Measurements from ENCODE around the gene SULT1C4. TPM values are rescaled to one million over a fixed set of nuclear protein-coding genes. Genes with fewer than 3 reads are reported as not detected.
"Not testable (repeated sequence)": the region's sequence is repeated elsewhere in the genome, so short reads cannot be mapped to it uniquely, and the experiment has no call there.

The SULT1C4 gene
- not detected in 2 replicates for total RNA-seq

- intact Hi-C loops (cut with micrococcal nuclease), result no loop called here
Observed at GRCh38 chr2:108377815-108378630, at the start of gene SULT1C4. Gene SULT1C4, plus strand, starts transcription at chr2:108377954. Its CDS starts 384 bp downstream, at chr2:108378338.

GRCh38 chr2:108329771-108330170 is 48.0 kb upstream of the SULT1C4 start:
- Mint-ChIP-seq H3K36me3 (ENCODE audit: low read depth) (no peaks in the 10 kb centered on the region), H3K4me1 (ENCODE audit: low read depth) (no peaks in the 10 kb centered on the region), H3K27ac (no peak overlapping the region), H3K27me3 (ENCODE audit: low read depth) (peaks cover 1% of the 10 kb centered on the region), H3K4me3 (ENCODE audit: low read depth) (no peak overlapping the region), H3K9me3 (no peaks in the 10 kb centered on the region)
- no peak for DNase-seq (ENCODE audit: low spot score)
- intact Hi-C loops (cut with micrococcal nuclease), result no loop called here

More at GRCh38 chr2:108377815-108378630, at the start of gene SULT1C4:
- Mint-ChIP-seq H3K4me3 (ENCODE audit: low read depth) (no peak within 1 kb of the TSS), H3K36me3 (ENCODE audit: low read depth) (no peaks in the 10 kb centered on the region), H3K4me1 (ENCODE audit: low read depth) (peaks cover 6% of the 10 kb centered on the region), H3K27me3 (ENCODE audit: low read depth) (peaks cover 7% of the 10 kb centered on the region), H3K9me3 (no peaks in the 10 kb centered on the region), H3K27ac (no peak within 1 kb of the TSS)
- no peak for DNase-seq (ENCODE audit: low spot score)

GRCh38 chr2:108330979-108331378 is 46.8 kb upstream of the SULT1C4 start:
- no peaks in the 10 kb centered on the region for H3K9me3 Mint-ChIP-seq
- no peaks in the 10 kb centered on the region for H3K36me3 Mint-ChIP-seq (ENCODE audit: low read depth)
- intact Hi-C loops (cut with micrococcal nuclease), result no loop called here
- no peaks in the 10 kb centered on the region for H3K4me1 Mint-ChIP-seq (ENCODE audit: low read depth)
- H3K27me3 Mint-ChIP-seq (ENCODE audit: low read depth), result peaks cover 3% of the 10 kb centered on the region
- no peak overlapping the region for H3K4me3 Mint-ChIP-seq (ENCODE audit: low read depth)
- H3K27ac Mint-ChIP-seq, result no peak overlapping the region
- DNase-seq (ENCODE audit: low spot score), result no peak

GRCh38 chr2:108345951-108346350 is 31.8 kb upstream of the SULT1C4 start:
- intact Hi-C loops (cut with micrococcal nuclease), result no loop called here
- Mint-ChIP-seq H3K4me3 (ENCODE audit: low read depth) (no peak overlapping the region), H3K27ac (no peak overlapping the region), H3K27me3 (ENCODE audit: low read depth) (peaks cover 15% of the 10 kb centered on the region), H3K36me3 (ENCODE audit: low read depth) (no peaks in the 10 kb centered on the region), H3K4me1 (ENCODE audit: low read depth) (no peaks in the 10 kb centered on the region), H3K9me3 (no peaks in the 10 kb centered on the region)
- DNase-seq (ENCODE audit: low spot score), result no peak

- intact Hi-C loops (cut with micrococcal nuclease), result no loop called here
- Mint-ChIP-seq H3K4me3 (ENCODE audit: low read depth) (no peak overlapping the region), H3K9me3 (no peaks in the 10 kb centered on the region), H3K36me3 (ENCODE audit: low read depth) (no peaks in the 10 kb centered on the region), H3K27me3 (ENCODE audit: low read depth) (peaks cover 10% of the 10 kb centered on the region), H3K4me1 (ENCODE audit: low read depth) (no peaks in the 10 kb centered on the region), H3K27ac (no peak overlapping the region)
- no peak for DNase-seq (ENCODE audit: low spot score)
Observed at GRCh38 chr2:108346827-108347226, 30.9 kb upstream of the SULT1C4 start.

GRCh38 chr2:108347786-108348185 is 30.0 kb upstream of the SULT1C4 start:
- no peaks in the 10 kb centered on the region for H3K4me1 Mint-ChIP-seq (ENCODE audit: low read depth)
- intact Hi-C loops (cut with micrococcal nuclease), result no loop called here
- H3K36me3 Mint-ChIP-seq (ENCODE audit: low read depth), result no peaks in the 10 kb centered on the region
- no peaks in the 10 kb centered on the region for H3K9me3 Mint-ChIP-seq
- no peak overlapping the region for H3K4me3 Mint-ChIP-seq (ENCODE audit: low read depth)
- DNase-seq (ENCODE audit: low spot score), result no peak
- H3K27ac Mint-ChIP-seq, result no peak overlapping the region
- peaks cover 9% of the 10 kb centered on the region for H3K27me3 Mint-ChIP-seq (ENCODE audit: low read depth)

GRCh38 chr2:108348816-108349570 is 28.8 kb upstream of the SULT1C4 start:
- H3K27me3 Mint-ChIP-seq (ENCODE audit: low read depth), result peaks cover 7% of the 10 kb centered on the region
- H3K36me3 Mint-ChIP-seq (ENCODE audit: low read depth), result no peaks in the 10 kb centered on the region
- no peak for DNase-seq (ENCODE audit: low spot score)
- no peak overlapping the region for H3K27ac Mint-ChIP-seq
- intact Hi-C loops (cut with micrococcal nuclease), result no loop called here
- no peaks in the 10 kb centered on the region for H3K9me3 Mint-ChIP-seq
- H3K4me1 Mint-ChIP-seq (ENCODE audit: low read depth), result no peaks in the 10 kb centered on the region
- no peak overlapping the region for H3K4me3 Mint-ChIP-seq (ENCODE audit: low read depth)

- H3K27me3 Mint-ChIP-seq (ENCODE audit: low read depth), result peaks cover 7% of the 10 kb centered on the region
- H3K4me1 Mint-ChIP-seq (ENCODE audit: low read depth), result no peaks in the 10 kb centered on the region
- no peaks in the 10 kb centered on the region for H3K36me3 Mint-ChIP-seq (ENCODE audit: low read depth)
Observed at GRCh38 chr2:108349571-108349928, 28.2 kb upstream of the SULT1C4 start.

GRCh38 chr2:108351889-108352288 is 25.9 kb upstream of the SULT1C4 start:
- H3K27ac Mint-ChIP-seq, result no peak overlapping the region
- intact Hi-C loops (cut with micrococcal nuclease), result no loop called here
- H3K4me1 Mint-ChIP-seq (ENCODE audit: low read depth), result no peaks in the 10 kb centered on the region
- H3K27me3 Mint-ChIP-seq (ENCODE audit: low read depth), result peaks cover 10% of the 10 kb centered on the region
- H3K4me3 Mint-ChIP-seq (ENCODE audit: low read depth), result no peak overlapping the region
- no peak for DNase-seq (ENCODE audit: low spot score)
- no peaks in the 10 kb centered on the region for H3K9me3 Mint-ChIP-seq
- H3K36me3 Mint-ChIP-seq (ENCODE audit: low read depth), result no peaks in the 10 kb centered on the region

More at GRCh38 chr2:108349571-108349928, 28.2 kb upstream of the SULT1C4 start:
- DNase-seq (ENCODE audit: low spot score), result no peak
- intact Hi-C loops (cut with micrococcal nuclease), result no loop called here
- Mint-ChIP-seq H3K9me3 (no peaks in the 10 kb centered on the region), H3K27ac (no peak overlapping the region), H3K4me3 (ENCODE audit: low read depth) (no peak overlapping the region)

- DNase-seq (ENCODE audit: low spot score), result no peak
- Mint-ChIP-seq H3K4me1 (ENCODE audit: low read depth) (peaks cover under 1% of the 10 kb centered on the region), H3K27ac (no peak overlapping the region), H3K27me3 (ENCODE audit: low read depth) (peaks cover 12% of the 10 kb centered on the region), H3K4me3 (ENCODE audit: low read depth) (no peak overlapping the region), H3K36me3 (ENCODE audit: low read depth) (no peaks in the 10 kb centered on the region), H3K9me3 (no peaks in the 10 kb centered on the region)
- intact Hi-C loops (cut with micrococcal nuclease), result no loop called here
Observed at GRCh38 chr2:108354136-108354535, 23.6 kb upstream of the SULT1C4 start.

GRCh38 chr2:108355906-108356734 is 21.6 kb upstream of the SULT1C4 start:
- Mint-ChIP-seq H3K9me3 (no peaks in the 10 kb centered on the region), H3K4me1 (ENCODE audit: low read depth) (peaks cover 4% of the 10 kb centered on the region), H3K4me3 (ENCODE audit: low read depth) (no peak overlapping the region), H3K27me3 (ENCODE audit: low read depth) (peaks cover 12% of the 10 kb centered on the region), H3K27ac (no peak overlapping the region), H3K36me3 (ENCODE audit: low read depth) (no peaks in the 10 kb centered on the region)
- intact Hi-C loops (cut with micrococcal nuclease), result no loop called here
- DNase-seq (ENCODE audit: low spot score), result no peak

GRCh38 chr2:108359336-108359735 is 18.4 kb upstream of the SULT1C4 start:
- peaks cover 13% of the 10 kb centered on the region for H3K27me3 Mint-ChIP-seq (ENCODE audit: low read depth)
- H3K4me3 Mint-ChIP-seq (ENCODE audit: low read depth), result not testable (repeated sequence)

More at GRCh38 chr2:108359336-108359735, 18.4 kb upstream of the SULT1C4 start:
- intact Hi-C loops (cut with micrococcal nuclease); H3K4me1 Mint-ChIP-seq (ENCODE audit: low read depth); DNase-seq (ENCODE audit: low spot score); H3K9me3 Mint-ChIP-seq; H3K36me3 Mint-ChIP-seq (ENCODE audit: low read depth); H3K27ac Mint-ChIP-seq: not testable (repeated sequence)
